NCI-H748 (cell line): ENCODE data around the gene MGAT4B.
"Not testable (repeated sequence)": the region's sequence is repeated elsewhere in the genome, so short reads cannot be mapped to it uniquely, and the experiment has no call there.

Source experiments
- DNase-seq: peaks from one replicate; lab custom pipeline; 2025; ENCODE audit not compliant: unreplicated experiment; lab: John Stamatoyannopoulos, UW

Gene MGAT4B

GRCh38 chr5:179795863-179796833, 10.5 kb downstream of the MGAT4B start:
- peak; percentile 92 for DNase-seq

GRCh38 chr5:179795049-179795862, 11.4 kb downstream of the MGAT4B start:
- DNase-seq: peak; percentile 81

- DNase-seq: no peak
These were observed 12.1 kb downstream of the MGAT4B start for GRCh38 chr5:179794575-179794974.

- no peak for DNase-seq
These were observed 12.5 kb downstream of the MGAT4B start for GRCh38 chr5:179794171-179794570.

GRCh38 chr5:179793468-179794139, 13.1 kb downstream of the MGAT4B start, which contains the start of gene LTC4S:
Gene LTC4S (plus strand): TSS chr5:179793986. CDS start chr5:179794081, 95 bp downstream.
- DNase-seq: no peak

- DNase-seq: no peak
These were observed 13.8 kb downstream of the MGAT4B start for GRCh38 chr5:179792612-179793467.

- no peak for DNase-seq
These were observed 14.6 kb downstream of the MGAT4B start for GRCh38 chr5:179791881-179792611.

GRCh38 chr5:179789278-179789677, 17.4 kb downstream of the MGAT4B start:
- DNase-seq: not testable (repeated sequence)

- no peak for DNase-seq
These were observed 18.3 kb downstream of the MGAT4B start for GRCh38 chr5:179788193-179788854.

- no peak for DNase-seq
These were observed 19.8 kb downstream of the MGAT4B start for GRCh38 chr5:179786861-179787260.

- DNase-seq: no peak
These were observed 23.5 kb downstream of the MGAT4B start for GRCh38 chr5:179783128-179783527.

- DNase-seq: no peak
These were observed 24.8 kb downstream of the MGAT4B start for GRCh38 chr5:179781846-179782245.

- DNase-seq: no peak
These were observed 26.3 kb downstream of the MGAT4B start for GRCh38 chr5:179780362-179780761.

- no peak for DNase-seq
These were observed 26.8 kb downstream of the MGAT4B start for GRCh38 chr5:179779826-179780225.

- DNase-seq: no peak
These were observed 28.1 kb downstream of the MGAT4B start for GRCh38 chr5:179778591-179778990.

- DNase-seq: no peak
These were observed 28.8 kb downstream of the MGAT4B start for GRCh38 chr5:179777909-179778308.

GRCh38 chr5:179777456-179777855, 29.2 kb downstream of the MGAT4B start:
- DNase-seq: no peak

GRCh38 chr5:179776411-179776938, 30.2 kb downstream of the MGAT4B start:
- no peak for DNase-seq

- no peak for DNase-seq
These were observed 32.2 kb downstream of the MGAT4B start for GRCh38 chr5:179774442-179774841.
